Activated CD4-positive, alpha-beta T cell treated with anti-CD3 and anti-CD28 coated beads, Interleukin-2, amount 10 ng/mL, durations not matched to agents 24 days and 14 days (primary cell): ENCODE measurements around the gene HCFC1. TPM values are rescaled to one million over a fixed set of nuclear protein-coding genes. Genes with fewer than 3 reads are reported as not detected.

Source experiments
- DNase-seq: peaks from one replicate; pipeline ENCODE4 v3.0.0; 2022
- H3K27ac Mint-ChIP-seq: one replicate; pipeline ENCODE4 v1.8.0; 2022; ENCODE audit warnings: mild to moderate bottlenecking, mixed read lengths
- H3K27me3 Mint-ChIP-seq: one replicate; pipeline ENCODE4 v1.8.0; 2022; ENCODE audit warnings: mixed read lengths
- H3K36me3 Mint-ChIP-seq: one replicate; pipeline ENCODE4 v1.8.0; 2022; ENCODE audit warnings: low read depth, mild to moderate bottlenecking, mixed read lengths
- H3K4me1 Mint-ChIP-seq: one replicate; pipeline ENCODE4 v1.8.0; 2021; ENCODE audit warnings: mixed read lengths
- H3K4me3 Mint-ChIP-seq: one replicate; pipeline ENCODE4 v1.8.0; 2022; ENCODE audit warnings: mild to moderate bottlenecking, moderate library complexity, mixed read lengths
- H3K9me3 Mint-ChIP-seq: one replicate; pipeline ENCODE4 v1.8.0; 2021; ENCODE audit warnings: mixed read lengths
- intact Hi-C: fragments of 100-400 bp; cut with micrococcal nuclease; formaldehyde crosslinking; loops from one replicate; pipeline ENCODE4 v1.15.1; 2023
- total RNA-seq: library from RNA; stranded (reverse); gene quantifications from 2 replicates; pipeline ENCODE4 v1.2.3, GENCODE V29; 2022

HCFC1 gene
- total RNA-seq, 1 donor from 2014 or later: 107 TPM

- peaks cover 4% of the 10 kb centered on the region for H3K36me3 Mint-ChIP-seq
- no peaks in the 10 kb centered on the region for H3K9me3 Mint-ChIP-seq
- no peak overlapping the region for H3K27ac Mint-ChIP-seq
- DNase-seq: no peak
- no peak overlapping the region for H3K4me3 Mint-ChIP-seq
- intact Hi-C loops: no loop called here
- peaks cover 13% of the 10 kb centered on the region for H3K4me1 Mint-ChIP-seq
- H3K27me3 Mint-ChIP-seq: no peaks in the 10 kb centered on the region
These were observed 32.0 kb downstream of the HCFC1 start for GRCh38 chrX:153939573-153939972.

DNA sequence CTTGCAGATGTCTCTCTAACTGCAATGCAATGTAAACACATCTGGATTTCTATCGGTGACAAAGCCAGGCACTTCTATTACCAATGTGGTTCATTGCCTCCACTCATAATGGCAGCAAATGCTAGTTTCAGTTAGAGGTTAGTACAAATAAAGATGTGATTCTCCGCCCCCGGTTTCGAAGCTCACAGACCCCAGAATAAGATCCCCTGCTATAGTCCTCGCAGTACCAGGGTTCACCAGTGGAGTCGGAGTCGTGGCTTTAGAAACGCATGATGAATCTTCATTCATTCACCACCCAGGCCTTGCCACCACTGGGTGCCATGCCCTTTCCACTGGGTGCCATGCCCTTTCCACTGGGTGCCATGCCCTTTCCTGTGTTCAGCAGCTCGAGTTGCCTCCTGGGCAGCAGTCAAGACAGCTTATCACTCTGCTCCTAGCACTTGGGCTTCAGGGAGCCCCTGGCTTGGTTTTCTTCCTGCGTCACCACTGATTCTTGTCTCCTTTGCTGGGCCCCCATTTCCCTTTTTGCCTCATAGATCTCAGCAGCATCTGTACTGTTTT, 33.3 kb downstream of the HCFC1 start:
- no peak for DNase-seq
- H3K27ac Mint-ChIP-seq: peak overlapping the region; percentile 34
- intact Hi-C loops: no loop called here

GRCh38 chrX:153937056-153937455, 34.6 kb downstream of the HCFC1 start:
- peaks cover 14% of the 10 kb centered on the region for H3K4me1 Mint-ChIP-seq
- intact Hi-C loops: no loop called here
- no peaks in the 10 kb centered on the region for H3K27me3 Mint-ChIP-seq
- H3K36me3 Mint-ChIP-seq: peaks cover 8% of the 10 kb centered on the region
- no peak overlapping the region for H3K27ac Mint-ChIP-seq
- no peak for DNase-seq
- H3K9me3 Mint-ChIP-seq: no peaks in the 10 kb centered on the region
- H3K4me3 Mint-ChIP-seq: no peak overlapping the region

More for the DNA sequence above, 33.3 kb downstream of the HCFC1 start:
- no peaks in the 10 kb centered on the region for H3K9me3 Mint-ChIP-seq
- no peak overlapping the region for H3K4me3 Mint-ChIP-seq
- H3K36me3 Mint-ChIP-seq: peaks cover 6% of the 10 kb centered on the region
- H3K27me3 Mint-ChIP-seq: no peaks in the 10 kb centered on the region
- H3K4me1 Mint-ChIP-seq: peaks cover 14% of the 10 kb centered on the region

DNA sequence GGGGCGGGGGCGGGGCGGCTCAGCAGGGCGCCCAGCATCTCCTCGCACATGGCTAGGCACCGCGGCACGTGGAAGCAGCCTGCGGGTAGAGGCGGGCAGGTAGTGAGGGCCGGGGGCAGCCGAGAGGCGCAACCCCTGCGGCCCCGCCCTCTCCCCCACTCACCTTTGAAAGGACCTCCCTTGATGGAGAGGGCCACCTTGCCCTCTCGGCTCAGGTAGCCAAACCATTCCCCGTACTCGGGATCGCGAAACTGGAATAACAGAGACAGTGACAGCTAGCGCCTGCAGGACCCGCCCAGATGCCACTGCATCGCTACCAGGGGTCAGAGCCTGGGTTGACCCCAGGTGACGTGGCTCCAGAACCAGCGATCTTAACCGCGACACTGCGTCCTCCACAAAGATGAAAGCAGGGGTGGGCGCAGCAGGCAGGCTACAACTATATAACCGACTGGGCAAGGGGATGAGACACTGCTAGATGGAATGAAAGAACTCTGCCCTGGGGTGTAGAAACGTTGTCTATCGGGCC, 36.2 kb downstream of the HCFC1 start:
- Mint-ChIP-seq H3K36me3 (peaks cover 16% of the 10 kb centered on the region), H3K4me3 (peak overlapping the region; percentile 74), H3K9me3 (no peaks in the 10 kb centered on the region), H3K27ac (peak overlapping the region; percentile 56), H3K27me3 (no peaks in the 10 kb centered on the region), H3K4me1 (peaks cover 11% of the 10 kb centered on the region)
- intact Hi-C loops: no loop called here
- DNase-seq: no peak

- Mint-ChIP-seq H3K9me3 (no peaks in the 10 kb centered on the region), H3K36me3 (peaks cover 14% of the 10 kb centered on the region), H3K27me3 (no peaks in the 10 kb centered on the region), H3K4me3 (peak within 1 kb of the TSS; percentile 88), H3K27ac (peak within 1 kb of the TSS; percentile 74), H3K4me1 (peaks cover 10% of the 10 kb centered on the region)
- peak; percentile 89 for DNase-seq
- intact Hi-C loops: no loop called here
These were observed 36.8 kb downstream of the HCFC1 start, which contains the start of gene NAA10 for GRCh38 chrX:153934762-153935325. Gene NAA10 (minus strand): TSS chrX:153935037. CDS start chrX:153934904, 133 bp downstream.

DNA sequence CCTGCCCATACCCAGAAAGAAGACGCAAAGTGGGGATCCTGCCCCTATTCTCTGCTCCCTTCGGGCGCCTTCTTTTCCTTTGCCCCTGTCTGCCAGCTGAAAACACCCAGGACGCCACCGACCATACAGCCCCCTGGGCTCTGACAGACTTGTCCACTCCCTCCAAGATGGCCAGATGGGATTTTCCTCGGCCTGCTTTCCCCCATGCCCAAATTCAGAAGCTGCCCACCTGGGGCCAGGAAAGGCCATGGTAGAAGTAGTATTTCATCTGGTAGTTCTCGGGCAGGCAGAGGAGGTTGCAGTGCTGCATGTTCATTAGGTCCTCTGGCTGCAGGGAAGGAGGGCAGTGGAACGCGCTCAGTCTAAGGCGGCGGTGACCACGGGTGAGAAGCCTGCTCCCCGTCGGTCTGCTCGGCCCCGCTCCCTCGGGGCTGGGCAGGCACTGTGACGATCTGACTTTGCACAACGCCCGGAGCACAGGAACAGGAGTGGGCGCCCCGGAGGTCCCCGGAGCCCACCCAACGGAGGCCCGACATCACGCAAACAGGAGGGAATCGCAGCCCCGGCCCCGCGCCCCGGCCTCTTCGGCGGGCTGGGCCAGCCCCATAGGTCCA, 37.4 kb downstream of the HCFC1 start:
- Mint-ChIP-seq H3K36me3 (peaks cover 14% of the 10 kb centered on the region), H3K4me3 (peak overlapping the region; percentile 88), H3K9me3 (no peaks in the 10 kb centered on the region), H3K4me1 (peaks cover 11% of the 10 kb centered on the region), H3K27me3 (no peaks in the 10 kb centered on the region), H3K27ac (peak overlapping the region; percentile 74)
- DNase-seq: peak; percentile 65
- intact Hi-C loops: no loop called here

GRCh38 chrX:153933748-153934147, 37.9 kb downstream of the HCFC1 start:
- no peaks in the 10 kb centered on the region for H3K9me3 Mint-ChIP-seq
- H3K4me1 Mint-ChIP-seq: peaks cover 15% of the 10 kb centered on the region
- H3K27ac Mint-ChIP-seq: peak overlapping the region; percentile 74
- H3K27me3 Mint-ChIP-seq: no peaks in the 10 kb centered on the region
- peaks cover 16% of the 10 kb centered on the region for H3K36me3 Mint-ChIP-seq
- intact Hi-C loops: no loop called here
- DNase-seq: no peak
- H3K4me3 Mint-ChIP-seq: peak overlapping the region; percentile 88

DNA sequence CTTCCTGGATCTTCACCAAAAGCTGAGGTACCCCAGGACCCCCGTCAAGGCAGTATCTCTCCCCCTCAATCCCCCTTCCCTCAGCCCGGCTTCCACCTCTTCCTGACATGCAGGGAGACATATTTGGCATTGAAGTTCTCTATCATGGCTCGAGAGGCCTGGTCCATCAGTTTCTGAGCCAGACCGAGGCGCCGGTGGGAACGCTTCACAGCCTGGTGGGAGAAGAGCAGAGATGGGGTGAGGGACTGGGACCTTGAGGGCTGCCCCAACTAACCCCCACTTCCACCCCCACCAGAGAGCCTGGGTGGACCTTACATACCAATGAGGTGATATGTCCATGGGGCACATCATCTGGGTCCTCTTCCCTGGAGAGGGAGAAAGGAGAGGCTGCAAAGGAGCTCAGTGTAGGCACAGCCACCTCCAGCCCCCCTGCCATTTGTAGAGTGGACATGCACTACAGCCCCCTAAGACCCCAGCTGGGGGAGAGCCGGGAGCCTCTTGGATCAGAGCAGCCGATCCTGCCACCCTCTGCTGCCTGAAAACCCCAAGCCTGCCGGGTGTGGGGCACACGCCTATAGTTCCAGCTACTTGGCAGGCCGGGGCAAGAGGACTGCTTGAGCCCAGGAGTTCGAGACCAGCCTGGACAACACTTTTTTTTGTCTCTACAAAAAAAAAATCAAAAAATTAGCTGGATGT, 39.2 kb downstream of the HCFC1 start:
- Mint-ChIP-seq H3K36me3 (peaks cover 19% of the 10 kb centered on the region), H3K9me3 (no peaks in the 10 kb centered on the region), H3K4me1 (peaks cover 17% of the 10 kb centered on the region), H3K27ac (no peak overlapping the region), H3K4me3 (no peak overlapping the region), H3K27me3 (no peaks in the 10 kb centered on the region)
- intact Hi-C loops: no loop called here
- no peak for DNase-seq

- Mint-ChIP-seq H3K9me3 (no peaks in the 10 kb centered on the region), H3K4me1 (peaks cover 21% of the 10 kb centered on the region), H3K27me3 (no peaks in the 10 kb centered on the region), H3K36me3 (peaks cover 19% of the 10 kb centered on the region), H3K4me3 (no peak overlapping the region), H3K27ac (no peak overlapping the region)
- intact Hi-C loops: no loop called here
- DNase-seq: no peak
These were observed 39.9 kb downstream of the HCFC1 start for GRCh38 chrX:153931748-153932147.

DNA sequence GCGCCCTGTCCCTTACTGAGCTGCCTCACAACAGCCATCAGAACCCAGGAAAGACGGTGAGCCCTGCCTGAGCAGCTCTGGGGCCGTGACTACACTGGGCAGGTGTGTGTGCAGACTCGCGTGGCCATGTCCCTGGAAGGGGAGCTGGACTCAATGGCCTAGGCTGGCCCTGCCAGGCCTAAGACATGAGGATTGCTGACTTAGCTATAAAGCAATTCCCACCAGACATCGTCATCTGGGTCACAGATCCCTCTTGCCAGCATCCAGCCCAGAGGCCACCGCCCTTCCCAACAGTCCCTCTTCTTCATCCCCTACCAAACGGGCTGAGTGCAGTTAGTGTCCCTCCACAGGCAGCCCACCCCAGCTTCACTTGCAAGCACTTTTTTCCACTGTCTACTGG, 40.5 kb downstream of the HCFC1 start:
- Mint-ChIP-seq H3K4me1 (peaks cover 20% of the 10 kb centered on the region), H3K4me3 (no peak overlapping the region), H3K27ac (peak overlapping the region; percentile 78), H3K27me3 (no peaks in the 10 kb centered on the region), H3K9me3 (no peaks in the 10 kb centered on the region), H3K36me3 (peaks cover 19% of the 10 kb centered on the region)
- DNase-seq: no peak
- intact Hi-C loops: no loop called here

- peaks cover 21% of the 10 kb centered on the region for H3K36me3 Mint-ChIP-seq
- no peak overlapping the region for H3K4me3 Mint-ChIP-seq
- peaks cover 18% of the 10 kb centered on the region for H3K4me1 Mint-ChIP-seq
- intact Hi-C loops: no loop called here
- no peaks in the 10 kb centered on the region for H3K27me3 Mint-ChIP-seq
- H3K9me3 Mint-ChIP-seq: no peaks in the 10 kb centered on the region
- DNase-seq: no peak
- H3K27ac Mint-ChIP-seq: no peak overlapping the region
These were observed 41.4 kb downstream of the HCFC1 start for GRCh38 chrX:153930011-153930910.

- H3K4me3 Mint-ChIP-seq: peak overlapping the region; percentile 91
- peaks cover 21% of the 10 kb centered on the region for H3K36me3 Mint-ChIP-seq
- H3K27ac Mint-ChIP-seq: no peak overlapping the region
- intact Hi-C loops: loop anchor here (5.0 to 10.0 kb wide), 3 partner anchors 55 to 975 kb away; partner anchors contain the start of genes ABCD1 and BCAP31
- no peaks in the 10 kb centered on the region for H3K9me3 Mint-ChIP-seq
- peaks cover 18% of the 10 kb centered on the region for H3K4me1 Mint-ChIP-seq
- no peak for DNase-seq
- H3K27me3 Mint-ChIP-seq: no peaks in the 10 kb centered on the region
These were observed 42.0 kb downstream of the HCFC1 start for GRCh38 chrX:153929576-153929975.

DNA sequence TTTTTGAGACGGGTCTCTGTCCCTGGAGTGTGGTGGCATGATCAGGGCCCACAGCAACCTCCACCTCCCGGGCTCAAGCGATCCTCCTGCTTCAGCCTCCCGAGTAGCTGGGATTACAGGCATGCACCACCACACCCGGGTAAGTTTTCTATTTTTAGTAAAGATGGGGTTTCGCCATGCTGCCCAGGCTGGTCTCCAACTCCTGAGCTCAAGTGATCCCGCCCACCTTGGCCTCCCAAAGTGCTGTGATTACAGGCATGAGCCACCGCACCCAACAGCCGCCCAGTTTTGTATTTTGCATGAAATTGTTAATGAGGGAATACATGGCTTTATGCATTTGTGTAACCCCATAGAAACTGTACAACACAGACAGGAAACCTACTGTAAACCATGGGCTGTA, 42.8 kb downstream of the HCFC1 start:
- no peak for DNase-seq
- no peaks in the 10 kb centered on the region for H3K9me3 Mint-ChIP-seq
- peaks cover 20% of the 10 kb centered on the region for H3K4me1 Mint-ChIP-seq
- peak overlapping the region; percentile 52 for H3K27ac Mint-ChIP-seq
- peaks cover 21% of the 10 kb centered on the region for H3K36me3 Mint-ChIP-seq
- peak overlapping the region; percentile 91 for H3K4me3 Mint-ChIP-seq
- H3K27me3 Mint-ChIP-seq: no peaks in the 10 kb centered on the region
- intact Hi-C loops: loop anchor here (1.0 to 10.0 kb wide), 4 partner anchors 43 to 974 kb away; partner anchors contain the start of genes ABCD1, BCAP31 and TMEM187
